HuH-7.5 (cell line): ENCODE results near the gene CSF3.

Experiments used
- DNase-seq: peaks from one replicate; pipeline ENCODE4 v3.0.0; 2011; ENCODE audit warnings: low spot score

Gene CSF3

GRCh38 chr17:40062329-40063186 is 47.3 kb downstream of the CSF3 start, which contains the start of gene THRA:
THRA (plus strand) TSS chr17:40062965; CDS start chr17:40074489, 11,524 bp downstream.
- peak; percentile 57 for DNase-seq

DNA sequence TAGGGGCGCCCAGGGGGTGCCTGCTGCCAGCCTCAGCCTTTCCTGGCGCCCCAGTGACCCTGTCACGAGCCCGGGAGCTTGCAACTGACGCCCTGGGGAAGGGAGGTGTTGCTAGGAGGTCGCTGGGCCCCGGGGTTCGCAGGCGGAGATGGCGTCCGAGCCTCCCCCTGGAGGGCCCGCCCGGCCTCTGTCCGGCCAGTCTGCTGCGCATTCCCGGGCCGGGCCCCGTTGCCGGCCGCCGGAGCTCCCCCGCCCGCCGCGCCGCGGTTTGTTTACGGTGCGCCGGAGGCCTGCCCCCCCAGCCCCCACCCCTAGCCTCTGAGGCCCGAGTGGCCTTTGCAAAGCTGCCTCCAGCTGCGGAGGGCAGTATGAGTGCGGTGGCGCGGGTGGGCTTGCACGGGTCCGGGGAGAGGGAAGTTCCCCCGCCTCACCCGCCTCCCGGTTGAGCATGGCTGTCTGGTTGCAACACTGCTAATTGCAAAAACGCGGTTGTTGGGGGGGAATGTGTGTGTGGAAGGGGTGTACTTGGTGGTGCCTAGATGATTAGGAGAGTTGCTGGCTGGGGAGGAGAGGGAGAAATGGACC is 48.0 kb downstream of the CSF3 start:
- DNase-seq: peak; percentile 54

GRCh38 chr17:40063901-40064531 is 48.8 kb downstream of the CSF3 start:
- DNase-seq: no peak

DNA sequence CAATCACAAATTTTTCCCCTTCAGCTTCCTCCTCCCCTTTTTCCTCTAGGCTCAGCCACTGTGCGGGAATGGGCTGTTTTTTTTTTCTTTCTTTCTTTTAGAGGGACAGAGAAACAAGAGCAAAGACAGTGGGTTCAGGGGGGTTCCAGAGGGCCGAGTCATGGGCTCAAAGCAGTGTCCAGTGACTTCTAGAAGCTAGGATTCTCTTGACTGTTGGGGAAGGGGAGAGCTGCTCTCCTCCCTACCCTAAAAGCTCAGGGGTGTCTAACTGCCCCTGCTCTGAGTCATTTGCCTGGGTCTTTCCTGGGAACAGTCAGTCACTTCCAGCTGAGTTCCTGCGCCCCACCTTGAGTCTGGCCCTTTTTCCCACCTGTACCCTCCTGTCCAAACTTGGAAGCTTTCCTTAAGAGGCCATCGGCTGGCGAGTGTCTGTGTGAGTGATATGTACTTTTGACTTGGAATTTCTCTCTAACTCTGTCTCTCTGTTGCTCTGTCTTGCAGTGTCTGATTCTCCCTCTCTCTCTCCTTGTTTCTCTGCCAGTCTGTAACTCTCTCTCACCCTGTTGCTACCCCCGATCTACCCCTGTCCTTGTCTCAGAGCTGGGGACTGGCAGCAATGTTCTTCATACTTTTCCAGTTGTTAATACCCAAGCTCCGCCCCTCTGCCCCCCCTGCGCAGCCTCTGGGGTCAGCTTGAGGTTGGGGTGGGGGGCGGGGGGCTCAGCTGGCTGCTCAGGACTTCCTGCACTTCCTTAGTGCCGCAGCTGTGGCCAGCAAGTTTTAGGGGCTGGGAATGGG is 49.9 kb downstream of the CSF3 start:
- no peak for DNase-seq

- no peak for DNase-seq
These were observed 50.7 kb downstream of the CSF3 start for GRCh38 chr17:40065769-40066510.
